Measurements from ENCODE around the gene CNNM2.
A peak's percentile ranks its signal among the peaks of the same experiment; 100 is the strongest.
"Not testable (repeated sequence)": the region's sequence is repeated elsewhere in the genome, so short reads cannot be mapped to it uniquely, and the experiment has no call there.

Gene CNNM2

GRCh38 chr10:103109821-103110220 lies 191.7 kb downstream of the CNNM2 start:
- DNase-seq (ENCODE audit: low spot score), result no peak

GRCh38 chr10:103110407-103110806 lies 192.3 kb downstream of the CNNM2 start:
- DNase-seq (ENCODE audit: low spot score), result no peak

DNA sequence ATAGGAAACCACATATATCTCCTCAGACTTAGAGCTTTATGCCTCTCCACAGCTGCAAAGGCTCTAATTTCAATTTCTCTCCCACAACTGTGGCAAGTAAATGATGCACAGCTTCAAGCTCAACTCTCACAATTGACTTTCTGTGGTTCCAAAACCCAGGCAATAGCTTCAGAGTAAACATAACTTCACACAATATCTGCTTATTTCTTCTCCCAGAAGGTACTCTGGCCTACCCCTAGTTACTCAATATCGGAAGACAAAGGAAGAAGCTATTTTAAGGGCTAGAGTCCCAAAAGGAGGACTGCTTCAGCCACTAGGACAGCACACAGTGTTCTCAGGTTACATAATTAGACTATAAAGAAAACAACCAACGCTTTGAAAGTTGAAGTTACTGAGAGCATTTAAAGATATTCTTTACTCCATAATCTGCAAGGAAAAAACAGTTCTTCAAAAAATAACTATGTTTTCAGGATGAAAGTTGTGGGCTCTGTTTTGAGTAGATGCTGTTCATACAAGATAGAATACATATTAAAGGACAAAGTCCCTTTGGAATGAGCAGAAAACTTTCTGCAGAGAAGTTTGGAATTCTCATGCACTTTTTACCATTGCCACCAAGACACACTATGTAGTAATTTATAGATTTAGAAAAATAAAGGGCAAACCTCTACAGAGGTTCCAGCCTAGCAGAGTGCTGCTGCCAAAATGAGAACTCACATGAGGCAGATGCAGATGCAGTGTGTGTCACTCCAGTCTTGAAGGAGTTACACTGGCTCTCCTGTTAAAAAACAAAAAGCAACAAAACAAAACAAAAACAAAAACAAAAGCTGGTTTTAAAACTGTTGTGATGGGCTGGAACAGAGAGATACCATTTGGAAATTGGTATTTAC lies 193.2 kb downstream of the CNNM2 start:
- peak; percentile 61 for DNase-seq (ENCODE audit: low spot score)

- no peak for DNase-seq (ENCODE audit: low spot score)
These were observed 194.1 kb downstream of the CNNM2 start for GRCh38 chr10:103111918-103112877.

DNA sequence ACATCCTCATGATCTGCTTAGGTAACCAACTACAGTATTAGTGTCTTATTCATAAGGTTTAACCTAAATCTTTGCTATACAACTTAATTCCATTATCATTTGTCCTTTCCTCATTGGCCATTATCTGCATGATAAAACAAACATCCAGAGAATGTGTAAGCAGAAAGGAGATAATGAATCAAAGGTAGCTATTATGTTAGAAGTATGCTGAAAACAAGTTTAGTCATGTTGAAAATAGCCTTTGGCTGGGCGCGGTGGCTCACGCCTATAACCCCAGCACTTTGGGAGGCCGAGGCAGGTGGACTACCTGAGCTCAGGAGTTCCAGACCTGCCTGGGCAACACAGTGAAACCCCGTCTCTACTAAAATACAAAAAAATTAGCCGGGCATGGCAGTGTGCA lies 196.8 kb downstream of the CNNM2 start:
- DNase-seq (ENCODE audit: low spot score), result no peak

GRCh38 chr10:103117247-103117646 lies 199.2 kb downstream of the CNNM2 start:
- no peak for DNase-seq (ENCODE audit: low spot score)

DNA sequence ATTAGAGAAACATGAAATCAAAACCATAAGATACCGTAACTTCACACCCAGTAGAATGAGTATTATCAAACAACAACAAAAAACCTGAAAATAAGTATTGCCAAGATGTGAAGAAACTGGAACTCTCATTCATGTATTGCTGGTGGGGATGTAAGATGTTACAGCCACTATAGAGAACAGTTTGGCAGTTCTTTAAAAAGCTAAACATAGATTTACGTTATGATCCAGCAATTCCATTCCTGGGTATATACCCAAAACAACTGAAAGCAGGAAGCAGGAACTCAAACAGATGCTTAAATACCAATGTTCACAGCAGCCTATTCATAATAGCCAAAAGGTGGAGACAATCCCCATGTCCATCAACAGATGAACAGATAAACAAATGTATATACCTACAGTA lies 202.5 kb downstream of the CNNM2 start:
- DNase-seq (ENCODE audit: low spot score), result no peak

DNA sequence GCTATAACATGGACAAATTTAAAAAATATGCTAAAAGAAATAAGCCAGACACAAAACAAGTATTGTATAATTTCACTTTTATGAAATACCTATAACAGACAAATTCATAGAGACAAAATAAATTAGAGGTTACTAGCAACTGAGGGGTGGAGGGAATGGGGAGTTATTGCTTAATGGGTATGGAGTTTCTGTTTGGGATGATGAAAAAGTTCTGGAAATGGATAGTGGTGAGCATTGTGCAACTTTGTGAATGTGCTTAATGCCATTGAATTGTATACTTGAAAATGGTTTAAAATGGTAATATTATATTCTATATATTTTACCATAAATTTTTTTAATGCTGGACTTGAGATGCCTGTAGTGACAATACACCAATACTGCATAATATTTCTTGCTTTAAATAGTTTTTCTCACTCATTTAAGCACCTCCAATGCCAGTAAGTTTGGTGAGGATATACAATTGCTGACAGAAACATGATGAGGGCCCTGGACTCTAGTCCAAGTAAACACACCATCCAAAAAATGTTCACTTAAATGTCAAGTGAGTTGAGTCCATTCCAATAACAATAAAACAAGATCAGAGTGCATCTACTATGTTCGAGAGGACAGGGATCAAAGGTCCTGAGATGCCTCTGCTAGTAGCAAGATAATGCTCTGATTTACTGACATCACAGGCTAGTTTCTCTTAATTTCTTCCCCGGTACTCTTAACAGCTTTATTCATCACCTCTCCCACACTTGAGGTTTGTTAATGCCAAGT lies 203.1 kb downstream of the CNNM2 start:
- DNase-seq (ENCODE audit: low spot score), result no peak

GRCh38 chr10:103123282-103124024 lies 205.4 kb downstream of the CNNM2 start:
- no peak for DNase-seq (ENCODE audit: low spot score)

DNA sequence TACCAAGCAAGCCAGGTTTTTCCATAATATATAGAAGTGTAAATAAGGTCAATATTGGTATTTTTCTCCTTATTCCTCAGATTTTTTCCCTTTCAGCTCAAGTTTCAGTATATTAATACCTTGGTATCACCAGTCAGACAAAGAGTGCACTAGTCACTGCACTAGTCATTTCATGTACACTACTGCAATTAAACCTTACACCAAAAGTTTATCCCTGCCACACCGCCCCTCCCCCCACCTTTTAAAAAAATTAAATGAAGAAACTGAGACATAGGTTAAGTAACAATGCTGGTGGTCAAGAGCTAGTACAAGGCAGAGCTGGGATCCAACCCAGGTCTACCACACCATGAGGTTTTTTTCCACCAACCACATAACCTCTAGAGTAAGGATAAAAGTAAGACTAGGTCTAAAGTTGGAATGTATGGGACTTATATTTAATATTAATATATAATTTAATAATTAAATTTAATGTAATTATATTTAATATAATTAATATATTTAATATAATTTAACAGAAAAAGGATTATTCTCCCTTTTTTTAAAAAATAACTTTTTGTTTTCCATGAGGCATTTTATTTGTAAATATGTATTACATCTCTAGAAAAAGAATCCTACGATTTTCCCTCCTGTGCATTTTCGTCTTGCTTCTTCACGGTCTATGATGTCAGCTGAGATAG lies 206.5 kb downstream of the CNNM2 start:
- no peak for DNase-seq (ENCODE audit: low spot score)

GRCh38 chr10:103125323-103126267 lies 207.5 kb downstream of the CNNM2 start:
- DNase-seq (ENCODE audit: low spot score), result peak; percentile 29

GRCh38 chr10:103127241-103127640 lies 209.1 kb downstream of the CNNM2 start:
- no peak for DNase-seq (ENCODE audit: low spot score)

GRCh38 chr10:103130180-103130579 lies 212.1 kb downstream of the CNNM2 start:
- not testable (repeated sequence) for DNase-seq (ENCODE audit: low spot score)

GRCh38 chr10:103130910-103131309 lies 212.8 kb downstream of the CNNM2 start:
- DNase-seq (ENCODE audit: low spot score), result no peak

GRCh38 chr10:103135168-103135567 lies 217.1 kb downstream of the CNNM2 start:
- DNase-seq (ENCODE audit: low spot score), result not testable (repeated sequence)

GRCh38 chr10:103139803-103140202 lies 221.7 kb downstream of the CNNM2 start:
- DNase-seq (ENCODE audit: low spot score), result no peak
